ENCODE results near the gene FAM174C. TPM values are rescaled to one million over a fixed set of nuclear protein-coding genes. Genes with fewer than 3 reads are reported as not detected.

Gene FAM174C
- total RNA-seq, 1 experiment from 2014 or later: 59.4 TPM

GRCh38 chr19:1270213-1270853, 5.0 kb upstream of the FAM174C start (continued):
- TF ChIP-seq ZNF532 (CRISPR knock-in tag; IDR thresholded peaks at IDR 0.05; ENCODE audit: borderline replicate concordance): 0 out of 2 replicates have a peak, but pooled peaks have one; percentile 72

GRCh38 chr19:1270854-1271527, 4.3 kb upstream of the FAM174C start:
- TF ChIP-seq RELA (CRISPR knock-in tag; IDR thresholded peaks at IDR 0.05; ENCODE audit: borderline replicate concordance) (no peak), TEAD4 (CRISPR knock-in tag; IDR thresholded peaks at IDR 0.05) (no peak), NR1H2 (CRISPR knock-in tag; IDR thresholded peaks at IDR 0.05) (no peak), ERG (CRISPR knock-in tag; IDR thresholded peaks at IDR 0.05) (0 out of 2 replicates have a peak, but pooled peaks have one; percentile 14), ZNF532 (CRISPR knock-in tag; IDR thresholded peaks at IDR 0.05; ENCODE audit: borderline replicate concordance) (0 out of 2 replicates have a peak, but pooled peaks have one; percentile 1), SMAD3 (CRISPR knock-in tag; IDR thresholded peaks at IDR 0.05; ENCODE audit: borderline replicate concordance) (no peak)
- TF ChIP-seq, protein P1, sequence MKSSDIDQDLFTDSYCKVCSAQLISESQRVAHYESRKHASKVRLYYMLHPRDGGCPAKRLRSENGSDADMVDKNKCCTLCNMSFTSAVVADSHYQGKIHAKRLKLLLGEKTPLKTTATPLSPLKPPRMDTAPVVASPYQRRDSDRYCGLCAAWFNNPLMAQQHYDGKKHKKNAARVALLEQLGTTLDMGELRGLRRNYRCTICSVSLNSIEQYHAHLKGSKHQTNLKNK (CRISPR knock-in tag; IDR thresholded peaks at IDR 0.05): no peak
- ChIA-PET POLR2A (interaction anchor here (0.5 kb wide), 1 partner anchor 15 kb away, joined by 3 read pairs; no protein-coding TSS in a partner anchor), CTCF (no interaction called here)
- no peaks in the 10 kb centered on the region for H3K9me3 Mint-ChIP-seq
- H3K27ac Mint-ChIP-seq: peak overlapping the region; percentile 65; the same call in 1 of the 2 replicates
- DNase-seq (ENCODE audit: low spot score) (no peak), ATAC-seq (no peak)
- H3K36me3 Mint-ChIP-seq: peaks cover 42% of the 10 kb centered on the region
- peaks cover 7% of the 10 kb centered on the region for H3K27me3 Mint-ChIP-seq (ENCODE audit: low read depth)
- H3K4me3 Mint-ChIP-seq: peak overlapping the region; percentile 79
- peaks cover 52% of the 10 kb centered on the region for H3K4me1 Mint-ChIP-seq

Data from WTC11 (cell line).